AG04450 (cell line): Measurements from ENCODE around the gene CLDN12. TPM values are rescaled to one million over a fixed set of nuclear protein-coding genes. Genes with fewer than 3 reads are reported as not detected.
A peak's percentile ranks its signal among the peaks of the same experiment; 100 is the strongest.

Source experiments
- CTCF ChIA-PET: fragments of 300-600, 350-600 bp; formaldehyde crosslinking; extraction: SDS; loops from one replicate; lab custom pipeline; 2022; ENCODE audit warnings: antibody characterized with exemption, inconsistent platforms; lab: Charles Lee
- POLR2A ChIA-PET: fragments of 350-600 bp; formaldehyde crosslinking; extraction: SDS; loops from one replicate; lab custom pipeline; 2021; ENCODE audit warnings: antibody characterized with exemption, inconsistent platforms; lab: Yijun Ruan, JAX
- DNase-seq: peaks from one replicate; pipeline ENCODE4 v3.0.0-alpha.2; 2011; ENCODE audit warnings: low read depth, low spot score
- H3K27ac ChIP-seq: one replicate; pipeline ENCODE4 v1.5.1; 2012; ENCODE audit warnings: low read depth, low read length, control low read depth
- H3K27me3 ChIP-seq: one replicate; pipeline ENCODE4 v1.6.0; 2012; ENCODE audit warnings: low read length; ENCODE audit not compliant: control insufficient read depth, insufficient read depth
- H3K4me3 ChIP-seq: 2 replicates; pipeline ENCODE4 v1.5.1; 2011; ENCODE audit warnings: mild to moderate bottlenecking, low read depth, low read length, control low read depth
- H3K9me3 ChIP-seq: 2 replicates; pipeline ENCODE4 v1.5.1; 2012; ENCODE audit warnings: low read length; ENCODE audit not compliant: control insufficient read depth, insufficient read depth
- polyA minus RNA-seq: library from RNA; depleted of rRNA, polyadenylated mRNA; stranded (reverse); fragments of >200 nt; gene quantifications from 2 replicates; pipeline ENCODE4 v1.2.3, GENCODE V29; 2011; rRNA and poly(A)+ RNA removed
- polyA plus RNA-seq: library from polyadenylated mRNA; depleted of rRNA; stranded (reverse); fragments of >200 nt; gene quantifications from 2 replicates; pipeline ENCODE4 v1.2.3, GENCODE V29; 2011; rRNA removed
- TF ChIP-seq, protein P1 (sequence below): IDR thresholded peaks from 2 replicates; pipeline ENCODE4 v1.5.1; 2011; ENCODE audit warnings: low read depth, low read length, control low read depth, inconsistent platforms

The CLDN12 gene
- polyA plus RNA-seq (41.4 and 41.6 TPM in 2 replicates), polyA minus RNA-seq (83.1 and 121 TPM in 2 replicates)

DNA sequence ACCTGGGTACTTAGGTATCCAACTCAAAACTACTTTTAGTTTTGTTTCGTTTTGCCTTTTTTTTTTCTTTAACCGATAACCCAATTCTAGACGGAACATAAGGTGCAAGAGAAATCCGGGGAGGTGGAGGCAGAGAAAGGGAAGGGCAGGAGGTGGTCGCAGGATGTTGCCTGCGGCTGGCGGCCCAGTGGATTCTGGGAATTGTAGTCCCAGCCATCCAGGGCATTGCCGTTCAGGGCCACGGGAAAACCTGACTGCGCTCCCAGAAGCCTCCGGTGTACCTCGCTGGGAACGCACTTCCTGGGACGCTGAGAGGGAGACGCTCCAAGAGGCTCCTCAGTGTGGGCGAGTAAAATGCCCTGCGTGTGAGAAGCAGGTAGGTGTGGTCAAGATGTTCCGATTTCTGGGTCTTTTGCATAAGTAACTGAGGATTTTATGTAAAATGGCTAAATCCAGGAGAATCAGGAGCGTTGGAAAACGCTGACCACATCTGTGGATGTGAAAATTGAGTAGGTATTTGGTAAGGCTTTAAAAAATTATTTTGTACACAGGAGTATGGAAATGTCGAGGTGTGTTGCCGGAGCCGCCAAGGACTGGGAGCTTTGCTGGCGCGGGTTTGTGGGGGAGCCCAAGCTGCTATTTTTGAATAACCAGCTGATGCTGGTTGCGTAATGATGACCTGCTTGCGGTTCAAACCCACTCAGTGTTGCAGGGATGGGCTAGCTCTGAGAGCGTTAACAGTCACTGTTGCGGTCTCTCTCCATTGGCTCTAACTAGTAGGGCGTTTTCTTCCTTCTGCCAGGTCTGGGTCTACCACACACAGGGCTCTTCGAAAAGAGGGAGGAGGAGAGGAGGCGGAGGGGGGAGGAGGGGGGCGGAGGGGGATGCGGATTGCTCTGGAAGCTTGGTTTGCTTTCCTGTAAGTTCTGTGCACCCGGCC is at the start of gene CLDN12:
Gene CLDN12 (plus strand): TSS at position 288 of the 940 bp plus-strand sequence. CDS start 9,216 bp downstream, outside the sequence.
- peak; percentile 92 for DNase-seq
- Histone ChIP-seq H3K9me3 (no peaks in the 10 kb centered on the region), H3K4me3 (peak within 1 kb of the TSS; percentile 85), H3K27ac (peak within 1 kb of the TSS; percentile 97), H3K27me3 (no peaks in the 10 kb centered on the region)
- POLR2A ChIA-PET: interaction anchor here (0.6 to 1.0 kb wide), 3 partner anchors 58 to 305 kb away, joined by 3 to 4 read pairs (median 4); no protein-coding TSS in a partner anchor
- CTCF ChIA-PET: interaction anchor here (0.6 to 1.2 kb wide), 4 partner anchors 25 to 192 kb away, joined by 4 to 12 read pairs (median 8); partner anchors contain the start of gene STEAP2
- TF ChIP-seq, protein P1, sequence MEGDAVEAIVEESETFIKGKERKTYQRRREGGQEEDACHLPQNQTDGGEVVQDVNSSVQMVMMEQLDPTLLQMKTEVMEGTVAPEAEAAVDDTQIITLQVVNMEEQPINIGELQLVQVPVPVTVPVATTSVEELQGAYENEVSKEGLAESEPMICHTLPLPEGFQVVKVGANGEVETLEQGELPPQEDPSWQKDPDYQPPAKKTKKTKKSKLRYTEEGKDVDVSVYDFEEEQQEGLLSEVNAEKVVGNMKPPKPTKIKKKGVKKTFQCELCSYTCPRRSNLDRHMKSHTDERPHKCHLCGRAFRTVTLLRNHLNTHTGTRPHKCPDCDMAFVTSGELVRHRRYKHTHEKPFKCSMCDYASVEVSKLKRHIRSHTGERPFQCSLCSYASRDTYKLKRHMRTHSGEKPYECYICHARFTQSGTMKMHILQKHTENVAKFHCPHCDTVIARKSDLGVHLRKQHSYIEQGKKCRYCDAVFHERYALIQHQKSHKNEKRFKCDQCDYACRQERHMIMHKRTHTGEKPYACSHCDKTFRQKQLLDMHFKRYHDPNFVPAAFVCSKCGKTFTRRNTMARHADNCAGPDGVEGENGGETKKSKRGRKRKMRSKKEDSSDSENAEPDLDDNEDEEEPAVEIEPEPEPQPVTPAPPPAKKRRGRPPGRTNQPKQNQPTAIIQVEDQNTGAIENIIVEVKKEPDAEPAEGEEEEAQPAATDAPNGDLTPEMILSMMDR: no peak

DNA sequence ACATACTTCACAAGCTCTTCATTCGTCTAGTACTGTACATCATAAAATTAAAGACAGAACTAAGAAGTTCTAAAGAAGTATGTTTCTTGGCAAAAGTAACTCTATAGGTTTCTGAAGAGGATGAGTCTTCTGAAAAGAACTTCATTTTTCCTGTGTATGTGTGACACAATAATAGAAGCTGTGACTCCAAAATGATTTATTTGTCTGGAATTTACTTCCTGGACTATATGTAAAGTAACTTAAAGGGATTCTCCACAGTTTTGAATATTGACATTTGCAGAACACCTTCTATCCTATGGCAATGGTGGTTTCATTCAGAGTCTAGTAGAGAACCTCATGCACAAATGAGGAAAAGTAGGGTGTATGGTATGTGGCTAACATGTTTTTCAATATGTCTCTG is 19.8 kb upstream of the CLDN12 start:
- Histone ChIP-seq H3K4me3 (no peak overlapping the region), H3K9me3 (no peaks in the 10 kb centered on the region), H3K27me3 (no peaks in the 10 kb centered on the region), H3K27ac (no peak overlapping the region)
- DNase-seq: no peak
- ChIA-PET POLR2A (no interaction called here), CTCF (interaction anchor here (1.1 kb wide), 1 partner anchor 38 kb away, joined by 4 read pairs; no protein-coding TSS in a partner anchor)
- TF ChIP-seq, protein P1: no peak

DNA sequence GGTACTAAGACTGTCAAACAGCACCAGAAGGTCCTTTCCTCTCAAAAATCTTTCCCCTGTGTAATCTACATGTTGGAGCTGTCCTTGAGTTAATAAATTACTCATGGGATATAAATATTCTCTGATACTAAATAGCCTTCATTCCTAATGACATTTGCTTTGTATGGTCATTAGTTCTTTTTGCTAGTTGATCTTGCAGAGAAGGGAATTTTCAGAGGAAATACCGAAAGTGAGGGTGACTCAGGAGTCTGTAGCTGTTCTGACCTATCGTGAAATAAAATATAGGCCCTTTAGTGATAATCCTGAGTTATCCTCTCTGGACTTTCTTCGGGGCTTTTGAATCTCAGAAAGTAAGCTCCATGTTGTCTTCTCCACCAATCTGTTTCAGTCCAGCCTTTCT is 19.4 kb upstream of the CLDN12 start:
- TF ChIP-seq, protein P1: no peak
- ChIA-PET CTCF (interaction anchor here (1.1 kb wide), 1 partner anchor 38 kb away, joined by 4 read pairs; no protein-coding TSS in a partner anchor), POLR2A (no interaction called here)

DNA sequence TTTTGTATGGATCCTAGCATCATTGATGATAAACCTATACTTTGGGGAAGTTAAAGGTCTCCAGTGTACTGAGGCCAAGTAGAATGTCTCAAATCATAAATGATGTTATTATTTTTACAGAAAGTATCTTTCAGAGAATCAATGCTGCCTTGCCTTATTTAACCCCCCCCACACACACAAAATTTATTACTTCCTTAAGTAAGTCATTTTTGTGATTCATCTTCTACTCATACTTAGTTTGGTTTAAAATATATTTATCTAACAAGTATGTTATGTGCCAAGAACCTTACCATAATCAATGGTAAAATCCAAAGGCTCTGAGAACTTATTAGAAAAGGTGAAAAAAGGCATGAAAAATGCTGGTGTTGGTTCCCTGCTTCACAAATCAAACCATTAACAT is 18.8 kb upstream of the CLDN12 start:
- Histone ChIP-seq H3K27ac (peak overlapping the region; percentile 24), H3K4me3 (no peak overlapping the region), H3K27me3 (no peaks in the 10 kb centered on the region), H3K9me3 (no peaks in the 10 kb centered on the region)
- ChIA-PET CTCF (interaction anchor here (1.1 kb wide), 1 partner anchor 39 kb away, joined by 4 read pairs; no protein-coding TSS in a partner anchor), POLR2A (no interaction called here)
- TF ChIP-seq, protein P1: no peak
- DNase-seq: no peak

More for the DNA sequence above, 19.4 kb upstream of the CLDN12 start:
- Histone ChIP-seq H3K9me3 (no peaks in the 10 kb centered on the region), H3K27me3 (no peaks in the 10 kb centered on the region), H3K4me3 (no peak overlapping the region; the same call in 1 of the 2 replicates), H3K27ac (peak overlapping the region; percentile 24)
- peak; percentile 15 for DNase-seq
